ENCODE data around the gene HNRNPU.

HNRNPU gene

GRCh38 chr1:244862699-244863490 lies 1.4 kb downstream of the HNRNPU start (continued):
- peak; percentile 65 for TF ChIP-seq ZEB2 (tag by site-specific recombination; IDR thresholded peaks at IDR 0.05)
- no peak for TF ChIP-seq MYNN (tag by site-specific recombination; IDR thresholded peaks at IDR 0.05; ENCODE audit: borderline replicate concordance)
- peak; percentile 33; the same call in 1 of the 2 replicates for TF ChIP-seq REST (tag by site-specific recombination; IDR thresholded peaks at IDR 0.05)
- TF ChIP-seq ZNF174 (tag by site-specific recombination; IDR thresholded peaks at IDR 0.05) = no peak
- TF ChIP-seq ZNF677 (tag by site-specific recombination; IDR thresholded peaks at IDR 0.05) = no peak
- peak; percentile 99 for TF ChIP-seq ZNF398 (tag by site-specific recombination; IDR thresholded peaks at IDR 0.05)
- TF ChIP-seq ZNF140 (tag by site-specific recombination; IDR thresholded peaks at IDR 0.05) = no peak
- TF ChIP-seq ZNF19 (tag by site-specific recombination; IDR thresholded peaks at IDR 0.05; ENCODE audit: low read depth) = 0 out of 2 replicates have a peak, but pooled peaks have one; percentile 27
- no peak for TF ChIP-seq ZNF302 (tag by site-specific recombination; IDR thresholded peaks at IDR 0.05; ENCODE audit: low read depth)
- peak; percentile 80 for TF ChIP-seq PRDM10 (tag by site-specific recombination; IDR thresholded peaks at IDR 0.05)
- TF ChIP-seq ZNF146 (tag by site-specific recombination; IDR thresholded peaks at IDR 0.05) = peak; percentile 32; the same call in 1 of the 2 replicates
- no peak for TF ChIP-seq BCL6B (tag by site-specific recombination; IDR thresholded peaks at IDR 0.05)
- TF ChIP-seq KLF8 (tag by site-specific recombination; IDR thresholded peaks at IDR 0.05) = peak; percentile 96
- TF ChIP-seq ZSCAN18 (tag by site-specific recombination; IDR thresholded peaks at IDR 0.05) = peak; percentile 85
- TF ChIP-seq SCRT2 (tag by site-specific recombination; IDR thresholded peaks at IDR 0.05) = peak; percentile 87
- TF ChIP-seq ZBTB1 (tag by site-specific recombination; IDR thresholded peaks at IDR 0.05) = peak; percentile 90
- TF ChIP-seq KLF1 (tag by site-specific recombination; IDR thresholded peaks at IDR 0.05) = peak; percentile 82
- peak; percentile 96 for TF ChIP-seq PATZ1 (tag by site-specific recombination; IDR thresholded peaks at IDR 0.05)
- TF ChIP-seq ZNF416 (tag by site-specific recombination; IDR thresholded peaks at IDR 0.05) = no peak
- no peak; the same call in 1 of the 2 replicates for TF ChIP-seq HOXA7 (CRISPR knock-in tag; IDR thresholded peaks at IDR 0.05; ENCODE audit: borderline replicate concordance)
- peak; percentile 63; the same call in 1 of the 2 replicates for TF ChIP-seq ZNF2 (tag by site-specific recombination; IDR thresholded peaks at IDR 0.05)
- peak; percentile 96 for TF ChIP-seq ZNF692 (tag by site-specific recombination; IDR thresholded peaks at IDR 0.05)
- 0 out of 2 replicates have a peak, but pooled peaks have one; percentile 19 for TF ChIP-seq ZBTB21 (tag by site-specific recombination; IDR thresholded peaks at IDR 0.05)
